DOHH2 (cell line): ENCODE measurements around the gene LRP11.

Experiments
- H3F3A ChIP-seq: fragments of 200-600 bp; sonication (generic), shearing (Covaris generic); 2 replicates; pipeline ENCODE4 v1.6.0; 2016; ENCODE audit warnings: antibody characterized with exemption, mild to moderate bottlenecking; ENCODE audit not compliant: control insufficient read depth, insufficient read depth
- H3K27ac ChIP-seq: fragments of 200-600 bp; sonication (generic); 2 replicates; pipeline ENCODE4 v1.5.1; 2014; ENCODE audit warnings: low read depth, mild to moderate bottlenecking, low read length, moderate library complexity
- H3K27me3 ChIP-seq: fragments of 200-600 bp; sonication (generic); 2 replicates; pipeline ENCODE4 v1.6.1; 2014; ENCODE audit warnings: mild to moderate bottlenecking, low read length, mixed read lengths; ENCODE audit not compliant: control insufficient read depth
- H3K36me3 ChIP-seq: fragments of 200-600 bp; sonication (generic); 2 replicates; pipeline ENCODE4 v1.6.1; 2014; ENCODE audit warnings: mild to moderate bottlenecking, low read length, moderate library complexity, mixed read lengths; ENCODE audit not compliant: control insufficient read depth
- H3K4me1 ChIP-seq: fragments of 200-600 bp; sonication (generic); 2 replicates; pipeline ENCODE4 v1.6.1; 2014; ENCODE audit warnings: mild to moderate bottlenecking, low read length, mixed read lengths; ENCODE audit not compliant: control insufficient read depth
- H3K4me2 ChIP-seq: fragments of 200-600 bp; sonication (generic); 2 replicates; pipeline ENCODE4 v1.6.0; 2014; ENCODE audit warnings: mild to moderate bottlenecking, low read length, moderate library complexity
- H3K4me3 ChIP-seq: fragments of 200-600 bp; sonication (generic); 2 replicates; pipeline ENCODE4 v1.5.1; 2014; ENCODE audit warnings: mild to moderate bottlenecking, low read length, mixed read lengths
- H3K79me2 ChIP-seq: fragments of 200-600 bp; sonication (generic); 2 replicates; pipeline ENCODE4 v1.6.1; 2014; ENCODE audit warnings: mild to moderate bottlenecking, low read length, mixed read lengths; ENCODE audit not compliant: control insufficient read depth
- H3K9me2 ChIP-seq: fragments of 200-600 bp; sonication (generic); replicated peaks from 2 replicates; pipeline ENCODE4 v1.6.1; 2014; ENCODE audit warnings: mild to moderate bottlenecking, low read length, mixed read lengths; ENCODE audit not compliant: control insufficient read depth
- H3K9me3 ChIP-seq: fragments of 200-600 bp; sonication (generic); 2 replicates; pipeline ENCODE4 v1.6.1; 2014; ENCODE audit warnings: antibody characterized with exemption, low read length, mixed read lengths; ENCODE audit not compliant: control insufficient read depth, insufficient read depth
- H4K20me1 ChIP-seq: fragments of 200-600 bp; sonication (generic); 2 replicates; pipeline ENCODE4 v1.6.0; 2014; ENCODE audit warnings: low read depth, mild to moderate bottlenecking, antibody characterized with exemption, low read length, moderate library complexity; ENCODE audit not compliant: control insufficient read depth, insufficient read depth
- CTCF ChIP-seq: fragments of 200-600 bp; sonication (generic); IDR thresholded peaks from one replicate; pipeline ENCODE4 v1.5.1; 2014; ENCODE audit warnings: antibody characterized with exemption, mild to moderate bottlenecking, low read depth, low read length; ENCODE audit not compliant: poor library complexity, severe bottlenecking
- EZH2phosphoT487 ChIP-seq: fragments of 200-600 bp; sonication (generic); IDR thresholded peaks from 2 replicates; pipeline ENCODE4 v1.6.1; 2017; ENCODE audit warnings: borderline replicate concordance, mild to moderate bottlenecking, antibody characterized with exemption, low read length, moderate library complexity, mixed read lengths

Gene LRP11

GRCh38 chr6:149856256-149856994 is 7.7 kb downstream of the LRP11 start:
- Histone ChIP-seq H3K27ac (no peak overlapping the region), H3F3A (no peaks in the 10 kb centered on the region), H3K4me1 (peaks cover 16% of the 10 kb centered on the region), H3K27me3 (peaks cover 7% of the 10 kb centered on the region), H3K9me2 (no peaks in the 10 kb centered on the region), H3K36me3 (no peaks in the 10 kb centered on the region), H3K9me3 (no peaks in the 10 kb centered on the region), H3K79me2 (no peaks in the 10 kb centered on the region), H4K20me1 (no peaks in the 10 kb centered on the region; the same call in 1 of the 2 replicates), H3K4me2 (no peak overlapping the region), H3K4me3 (no peak overlapping the region)
- no peak for TF ChIP-seq CTCF

- Histone ChIP-seq H3K4me1 (peaks cover 17% of the 10 kb centered on the region), H3K27me3 (peaks cover 2% of the 10 kb centered on the region; the same call in 1 of the 2 replicates), H3K79me2 (no peaks in the 10 kb centered on the region), H3K9me3 (no peaks in the 10 kb centered on the region), H4K20me1 (no peaks in the 10 kb centered on the region), H3K27ac (no peak overlapping the region), H3K9me2 (no peaks in the 10 kb centered on the region), H3K36me3 (no peaks in the 10 kb centered on the region), H3K4me2 (no peak overlapping the region), H3F3A (no peaks in the 10 kb centered on the region), H3K4me3 (no peak overlapping the region)
- TF ChIP-seq EZH2phosphoT487 (no peak), CTCF (no peak)
Observed at GRCh38 chr6:149855741-149856140, 8.4 kb downstream of the LRP11 start.

GRCh38 chr6:149855040-149855654 is 9.0 kb downstream of the LRP11 start:
- Histone ChIP-seq H3K4me2 (no peak overlapping the region), H3K27ac (no peak overlapping the region), H3K4me3 (no peak overlapping the region), H3K9me3 (no peaks in the 10 kb centered on the region), H3K79me2 (no peaks in the 10 kb centered on the region), H3K36me3 (no peaks in the 10 kb centered on the region), H3K27me3 (no peaks in the 10 kb centered on the region), H4K20me1 (no peaks in the 10 kb centered on the region), H3F3A (no peaks in the 10 kb centered on the region), H3K9me2 (no peaks in the 10 kb centered on the region), H3K4me1 (peaks cover 17% of the 10 kb centered on the region)
- TF ChIP-seq CTCF (no peak), EZH2phosphoT487 (no peak)
